ENCODE data around the gene UNC80. TPM values are rescaled to one million over a fixed set of nuclear protein-coding genes. Genes with fewer than 3 reads are reported as not detected.

Gene UNC80
- total RNA-seq, 1 experiment from 2014 or later, result 0.11 TPM

- Histone ChIP-seq H3K4me2 (ENCODE audit: low read depth, low read length, poor library complexity, severe bottlenecking) (no peak overlapping the region), H3K36me3 (ENCODE audit: insufficient read depth, low read length) (no peaks in the 10 kb centered on the region), H3K27ac (ENCODE audit: low read length) (no peak overlapping the region), H2AFZ (ENCODE audit: low read length) (no peak overlapping the region), H3K4me3 (ENCODE audit: low read length) (no peak overlapping the region), H4K20me1 (ENCODE audit: insufficient read depth, low read depth, low read length) (no peaks in the 10 kb centered on the region), H3K9me2 (replicated peaks; ENCODE audit: insufficient read depth, low read length) (no peaks in the 10 kb centered on the region), H3K9me3 (ENCODE audit: low read length) (no peaks in the 10 kb centered on the region), H3K4me1 (ENCODE audit: low read length) (no peaks in the 10 kb centered on the region), H3K27me3 (ENCODE audit: low read length) (no peaks in the 10 kb centered on the region), H3K79me2 (ENCODE audit: low read length) (no peaks in the 10 kb centered on the region), H3K9ac (ENCODE audit: low read length) (no peak overlapping the region)
- no peak for DNase-seq
These were observed 129.5 kb downstream of the UNC80 start for GRCh38 chr2:209901172-209901571.

DNA sequence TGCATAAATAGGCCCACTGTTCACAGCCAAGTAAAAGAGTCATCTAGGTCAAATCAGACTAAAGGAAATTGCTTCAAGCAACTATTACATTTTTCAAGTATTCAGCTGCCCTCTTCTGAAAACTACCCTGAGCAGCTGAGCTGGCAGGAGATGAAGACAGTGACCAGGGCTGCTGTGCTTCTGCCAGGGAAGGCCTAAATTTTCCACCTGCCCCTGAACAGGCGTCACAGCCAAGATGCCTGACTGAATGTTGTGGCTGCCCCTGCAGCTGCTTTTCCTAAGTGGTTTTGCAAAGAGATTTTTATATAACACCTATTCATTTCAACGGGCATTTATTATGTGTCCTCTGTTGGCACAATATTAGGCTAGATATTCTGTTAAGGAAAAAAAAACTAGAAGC, 134.1 kb downstream of the UNC80 start:
- Histone ChIP-seq H4K20me1 (ENCODE audit: insufficient read depth, low read depth, low read length) (no peaks in the 10 kb centered on the region), H3K36me3 (ENCODE audit: insufficient read depth, low read length) (no peaks in the 10 kb centered on the region), H3K4me1 (ENCODE audit: low read length) (no peaks in the 10 kb centered on the region), H3K4me3 (ENCODE audit: low read length) (no peak overlapping the region), H3K9ac (ENCODE audit: low read length) (no peak overlapping the region), H3K27ac (ENCODE audit: low read length) (no peak overlapping the region), H3K9me3 (ENCODE audit: low read length) (no peaks in the 10 kb centered on the region), H3K27me3 (ENCODE audit: low read length) (no peaks in the 10 kb centered on the region), H3K4me2 (ENCODE audit: low read depth, low read length, poor library complexity, severe bottlenecking) (no peak overlapping the region), H3K9me2 (replicated peaks; ENCODE audit: insufficient read depth, low read length) (no peaks in the 10 kb centered on the region), H2AFZ (ENCODE audit: low read length) (no peak overlapping the region), H3K79me2 (ENCODE audit: low read length) (no peaks in the 10 kb centered on the region)
- no peak for DNase-seq

GRCh38 chr2:209907746-209908145, 136.1 kb downstream of the UNC80 start:
- Histone ChIP-seq H3K4me2 (ENCODE audit: low read depth, low read length, poor library complexity, severe bottlenecking) (no peak overlapping the region), H4K20me1 (ENCODE audit: insufficient read depth, low read depth, low read length) (no peaks in the 10 kb centered on the region), H3K9me3 (ENCODE audit: low read length) (no peaks in the 10 kb centered on the region), H3K27me3 (ENCODE audit: low read length) (no peaks in the 10 kb centered on the region), H3K9ac (ENCODE audit: low read length) (no peak overlapping the region), H3K4me1 (ENCODE audit: low read length) (no peaks in the 10 kb centered on the region), H3K4me3 (ENCODE audit: low read length) (no peak overlapping the region), H2AFZ (ENCODE audit: low read length) (no peak overlapping the region), H3K79me2 (ENCODE audit: low read length) (no peaks in the 10 kb centered on the region), H3K36me3 (ENCODE audit: insufficient read depth, low read length) (no peaks in the 10 kb centered on the region), H3K27ac (ENCODE audit: low read length) (no peak overlapping the region), H3K9me2 (replicated peaks; ENCODE audit: insufficient read depth, low read length) (no peaks in the 10 kb centered on the region)
- DNase-seq, result no peak

- Histone ChIP-seq H3K27me3 (ENCODE audit: low read length) (no peaks in the 10 kb centered on the region), H3K4me2 (ENCODE audit: low read depth, low read length, poor library complexity, severe bottlenecking) (no peak overlapping the region), H3K79me2 (ENCODE audit: low read length) (no peaks in the 10 kb centered on the region), H3K4me3 (ENCODE audit: low read length) (no peak overlapping the region), H3K9me2 (replicated peaks; ENCODE audit: insufficient read depth, low read length) (no peaks in the 10 kb centered on the region), H3K9ac (ENCODE audit: low read length) (no peak overlapping the region), H2AFZ (ENCODE audit: low read length) (no peak overlapping the region), H3K36me3 (ENCODE audit: insufficient read depth, low read length) (no peaks in the 10 kb centered on the region), H4K20me1 (ENCODE audit: insufficient read depth, low read depth, low read length) (no peaks in the 10 kb centered on the region), H3K27ac (ENCODE audit: low read length) (no peak overlapping the region), H3K9me3 (ENCODE audit: low read length) (no peaks in the 10 kb centered on the region), H3K4me1 (ENCODE audit: low read length) (no peaks in the 10 kb centered on the region)
- no peak for DNase-seq
These were observed 136.9 kb downstream of the UNC80 start for GRCh38 chr2:209908511-209908910.

DNA sequence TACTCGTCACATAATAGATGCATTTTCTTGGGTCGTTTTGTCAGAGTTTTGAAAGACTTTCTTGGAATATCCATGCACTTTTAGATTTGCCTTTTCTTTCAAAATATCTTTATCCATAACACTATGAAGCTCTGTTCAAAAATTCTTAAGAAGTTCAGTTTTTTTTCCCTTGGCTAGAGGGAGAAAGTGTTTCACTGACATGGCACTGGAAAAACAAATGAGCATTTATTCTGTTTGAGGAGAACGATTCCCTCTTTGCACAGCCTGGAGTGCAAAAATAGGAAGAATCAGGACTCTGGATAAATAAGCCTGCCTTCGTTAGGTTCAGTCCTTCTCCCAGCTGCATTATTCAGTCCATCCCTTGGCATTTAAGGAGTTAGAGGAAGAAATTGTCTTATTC, 139.9 kb downstream of the UNC80 start:
- H3K27ac ChIP-seq (ENCODE audit: low read length), result no peak overlapping the region
- H3K36me3 ChIP-seq (ENCODE audit: insufficient read depth, low read length), result no peaks in the 10 kb centered on the region
- H3K27me3 ChIP-seq (ENCODE audit: low read length), result no peaks in the 10 kb centered on the region
- no peaks in the 10 kb centered on the region for H3K9me3 ChIP-seq (ENCODE audit: low read length)
- H3K4me1 ChIP-seq (ENCODE audit: low read length), result no peaks in the 10 kb centered on the region
- H3K9me2 ChIP-seq (replicated peaks; ENCODE audit: insufficient read depth, low read length), result no peaks in the 10 kb centered on the region
- DNase-seq, result no peak
- H2AFZ ChIP-seq (ENCODE audit: low read length), result no peak overlapping the region
- no peak overlapping the region for H3K4me2 ChIP-seq (ENCODE audit: low read depth, low read length, poor library complexity, severe bottlenecking)
- no peaks in the 10 kb centered on the region for H3K79me2 ChIP-seq (ENCODE audit: low read length)
- H4K20me1 ChIP-seq (ENCODE audit: insufficient read depth, low read depth, low read length), result no peaks in the 10 kb centered on the region
- no peak overlapping the region for H3K9ac ChIP-seq (ENCODE audit: low read length)
- H3K4me3 ChIP-seq (ENCODE audit: low read length), result no peak overlapping the region

- no peaks in the 10 kb centered on the region for H3K79me2 ChIP-seq (ENCODE audit: low read length)
- no peaks in the 10 kb centered on the region for H3K4me1 ChIP-seq (ENCODE audit: low read length)
- no peaks in the 10 kb centered on the region for H3K27me3 ChIP-seq (ENCODE audit: low read length)
- no peak overlapping the region for H3K4me3 ChIP-seq (ENCODE audit: low read length)
- H3K9ac ChIP-seq (ENCODE audit: low read length), result no peak overlapping the region
- H3K4me2 ChIP-seq (ENCODE audit: low read depth, low read length, poor library complexity, severe bottlenecking), result no peak overlapping the region
- no peak for DNase-seq
- H3K9me2 ChIP-seq (replicated peaks; ENCODE audit: insufficient read depth, low read length), result no peaks in the 10 kb centered on the region
- no peak overlapping the region for H3K27ac ChIP-seq (ENCODE audit: low read length)
- H3K9me3 ChIP-seq (ENCODE audit: low read length), result no peaks in the 10 kb centered on the region
- H3K36me3 ChIP-seq (ENCODE audit: insufficient read depth, low read length), result no peaks in the 10 kb centered on the region
- H4K20me1 ChIP-seq (ENCODE audit: insufficient read depth, low read depth, low read length), result no peaks in the 10 kb centered on the region
- no peak overlapping the region for H2AFZ ChIP-seq (ENCODE audit: low read length)
These were observed 142.2 kb downstream of the UNC80 start for GRCh38 chr2:209913786-209914345.

GRCh38 chr2:209917154-209917771, 145.6 kb downstream of the UNC80 start:
- Histone ChIP-seq H4K20me1 (ENCODE audit: insufficient read depth, low read depth, low read length) (no peaks in the 10 kb centered on the region), H3K4me1 (ENCODE audit: low read length) (no peaks in the 10 kb centered on the region), H3K4me2 (ENCODE audit: low read depth, low read length, poor library complexity, severe bottlenecking) (no peak overlapping the region), H3K27me3 (ENCODE audit: low read length) (no peaks in the 10 kb centered on the region), H3K9ac (ENCODE audit: low read length) (no peak overlapping the region), H3K79me2 (ENCODE audit: low read length) (no peaks in the 10 kb centered on the region), H3K9me3 (ENCODE audit: low read length) (no peaks in the 10 kb centered on the region), H3K4me3 (ENCODE audit: low read length) (no peak overlapping the region), H2AFZ (ENCODE audit: low read length) (no peak overlapping the region), H3K27ac (ENCODE audit: low read length) (no peak overlapping the region), H3K36me3 (ENCODE audit: insufficient read depth, low read length) (no peaks in the 10 kb centered on the region), H3K9me2 (replicated peaks; ENCODE audit: insufficient read depth, low read length) (no peaks in the 10 kb centered on the region)
- no peak for DNase-seq

DNA sequence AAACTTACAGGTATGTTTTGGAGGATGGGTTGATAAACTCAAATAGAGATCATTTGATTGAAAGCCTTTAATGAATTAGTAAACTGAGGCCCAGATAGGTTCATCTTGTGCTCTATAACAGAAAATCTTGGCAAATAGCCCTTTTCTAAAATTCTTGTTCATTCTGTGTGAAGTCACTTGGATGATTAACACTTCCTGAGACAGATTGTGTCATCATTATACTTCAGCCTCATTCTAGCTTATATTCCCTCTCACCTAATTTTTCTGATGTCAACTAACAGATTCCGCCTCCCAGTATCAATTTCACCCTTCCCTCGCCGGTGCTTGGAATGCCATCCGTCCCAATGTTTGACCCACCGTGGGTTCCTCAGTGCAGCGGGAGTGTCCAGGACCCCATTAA, 146.6 kb downstream of the UNC80 start:
- no peaks in the 10 kb centered on the region for H3K79me2 ChIP-seq (ENCODE audit: low read length)

More for the DNA sequence above, 146.6 kb downstream of the UNC80 start:
- no peaks in the 10 kb centered on the region for H3K9me2 ChIP-seq (replicated peaks; ENCODE audit: insufficient read depth, low read length)
- H3K27me3 ChIP-seq (ENCODE audit: low read length), result no peaks in the 10 kb centered on the region
- no peak overlapping the region for H3K9ac ChIP-seq (ENCODE audit: low read length)
- H3K36me3 ChIP-seq (ENCODE audit: insufficient read depth, low read length), result no peaks in the 10 kb centered on the region
- no peaks in the 10 kb centered on the region for H4K20me1 ChIP-seq (ENCODE audit: insufficient read depth, low read depth, low read length)
- H3K9me3 ChIP-seq (ENCODE audit: low read length), result no peaks in the 10 kb centered on the region
- H3K4me3 ChIP-seq (ENCODE audit: low read length), result no peak overlapping the region
- H3K4me2 ChIP-seq (ENCODE audit: low read depth, low read length, poor library complexity, severe bottlenecking), result no peak overlapping the region
- no peak overlapping the region for H3K27ac ChIP-seq (ENCODE audit: low read length)
- H2AFZ ChIP-seq (ENCODE audit: low read length), result no peak overlapping the region
- DNase-seq, result no peak
- H3K4me1 ChIP-seq (ENCODE audit: low read length), result no peaks in the 10 kb centered on the region

All from Karpas-422 (cell line).